GM19397 (cell line): ENCODE data around the gene CDC42BPG.

ENCODE experiments used
- ATAC-seq: cut with Tn5 transposase; IDR thresholded peaks from one replicate; pipeline ENCODE4 v1.9.1; 2021; ENCODE audit warnings: mild to moderate bottlenecking, moderate library complexity; ENCODE audit not compliant: unreplicated experiment

Gene CDC42BPG

DNA sequence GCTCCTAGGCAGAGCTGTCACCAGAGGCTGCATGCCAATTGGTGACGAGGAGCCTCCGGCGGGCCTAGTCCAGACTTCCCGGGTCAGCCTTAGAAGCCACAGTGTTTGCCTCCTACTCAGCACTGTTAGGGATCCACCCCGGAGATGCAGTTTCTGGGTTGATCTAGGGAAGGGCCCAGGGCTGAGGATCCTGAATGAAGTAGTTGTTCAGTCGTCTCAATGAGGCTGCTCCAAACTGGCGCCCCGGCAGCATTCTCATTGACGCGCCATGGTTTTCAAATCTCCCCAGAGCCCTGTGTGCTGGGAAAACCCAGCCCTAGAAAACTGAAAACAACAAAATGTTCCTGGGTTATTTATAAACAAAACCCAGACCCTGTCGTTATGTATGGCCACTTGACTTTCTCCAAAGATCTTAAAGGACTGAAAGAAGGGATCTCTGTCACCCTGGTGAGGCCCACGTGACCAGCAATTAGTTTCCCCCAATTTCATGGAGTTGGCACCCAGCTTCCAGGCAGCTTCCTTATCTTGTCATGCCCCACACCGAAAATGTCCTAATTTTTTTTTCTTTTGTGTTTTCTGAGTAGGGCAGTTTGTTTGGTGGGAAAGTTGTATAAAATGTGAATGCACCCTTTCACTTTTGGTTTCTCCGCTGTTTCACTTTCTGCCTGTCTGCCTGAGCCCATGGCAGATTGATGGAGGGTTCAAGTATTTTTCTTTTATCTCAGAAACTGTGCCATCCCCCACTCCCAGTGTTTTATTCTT lies 36.0 kb upstream of the CDC42BPG start:
- ATAC-seq, result no peak

GRCh38 chr11:64879244-64879900 lies 34.9 kb upstream of the CDC42BPG start:
- no peak for ATAC-seq

DNA sequence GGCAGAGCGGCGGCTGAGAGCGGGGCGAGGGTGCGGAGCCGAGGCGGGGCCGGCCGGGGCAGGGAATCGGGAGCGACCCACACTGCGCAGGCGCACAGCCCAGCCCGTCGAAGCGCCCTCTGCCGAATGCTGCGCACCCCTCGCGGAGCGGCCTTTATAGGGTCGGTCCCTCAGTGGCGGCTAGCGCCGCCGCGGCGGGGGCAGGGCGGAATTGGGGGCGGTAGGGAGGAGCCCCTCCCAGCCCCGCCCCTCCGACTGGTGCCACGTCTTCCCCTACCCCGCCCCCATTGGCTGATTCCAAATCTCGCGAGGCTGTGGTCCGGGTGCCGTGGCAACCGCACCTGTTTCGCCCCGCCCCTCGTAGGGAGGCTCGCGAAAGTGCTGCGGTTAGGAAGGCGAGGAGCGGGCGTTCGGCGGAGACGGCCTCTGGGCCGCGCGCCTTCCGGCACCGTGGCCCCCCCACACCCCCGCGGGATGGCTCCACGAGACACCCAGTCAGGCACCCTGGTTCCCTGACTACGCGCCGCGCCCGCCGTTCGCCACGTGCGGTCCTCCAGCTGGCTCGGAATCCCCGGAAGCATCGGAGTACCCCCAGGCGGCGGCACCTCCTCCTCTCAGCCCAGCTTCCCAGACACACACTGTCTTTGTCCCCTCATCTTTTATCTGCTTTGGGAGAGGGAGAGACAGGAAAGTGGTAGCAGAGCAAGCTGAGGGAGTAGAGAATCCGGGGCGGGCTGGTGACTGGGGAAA lies 34.2 kb upstream of the CDC42BPG start, which contains the start of gene EHD1:
EHD1 (minus strand) TSS at position 128 of the 750 bp plus-strand sequence. CDS start 157 bp downstream, outside the sequence.
- ATAC-seq, result peak; percentile 74

GRCh38 chr11:64878223-64878493 lies 33.7 kb upstream of the CDC42BPG start:
- no peak for ATAC-seq

DNA sequence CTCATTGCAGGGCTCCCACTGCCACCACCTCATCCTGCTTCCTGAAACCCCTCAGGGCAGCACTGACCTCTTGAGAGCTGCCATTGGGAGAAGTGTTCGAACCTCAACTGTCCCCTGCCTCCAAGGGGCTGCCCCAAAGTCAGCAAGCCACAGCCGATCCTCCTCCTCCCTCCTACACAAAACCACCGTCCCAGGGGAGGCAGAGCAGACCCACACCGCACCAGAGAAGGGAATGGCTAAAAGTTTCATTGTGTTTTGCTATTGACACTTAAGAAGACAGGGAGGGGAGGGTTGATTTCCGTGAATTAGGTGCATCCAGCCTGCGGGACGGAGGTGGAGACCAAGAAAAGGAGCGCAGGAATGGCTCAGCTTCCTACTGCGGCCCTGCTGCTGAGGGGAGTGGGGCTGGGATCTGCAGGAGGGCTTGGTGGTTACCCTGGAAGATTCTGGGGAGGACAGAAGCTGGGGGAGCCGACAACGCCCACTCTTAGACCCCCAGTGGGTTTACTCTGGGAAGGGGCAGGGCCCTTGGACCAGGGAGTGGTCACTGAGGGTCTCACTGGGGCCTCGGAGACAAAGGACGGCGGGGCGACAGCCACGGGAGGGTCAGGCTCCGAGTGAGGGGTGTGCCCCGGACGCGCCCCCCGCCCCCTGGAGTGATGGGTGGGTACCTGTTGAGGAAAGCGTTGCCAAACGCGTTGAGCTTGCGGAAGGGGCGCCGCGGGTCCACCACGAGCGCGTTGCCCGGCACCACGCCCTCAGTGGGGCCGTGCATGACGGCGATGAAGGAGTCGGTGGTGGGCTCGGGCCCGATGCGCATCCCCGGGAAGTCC lies 33.2 kb upstream of the CDC42BPG start:
- peak; percentile 1 for ATAC-seq

DNA sequence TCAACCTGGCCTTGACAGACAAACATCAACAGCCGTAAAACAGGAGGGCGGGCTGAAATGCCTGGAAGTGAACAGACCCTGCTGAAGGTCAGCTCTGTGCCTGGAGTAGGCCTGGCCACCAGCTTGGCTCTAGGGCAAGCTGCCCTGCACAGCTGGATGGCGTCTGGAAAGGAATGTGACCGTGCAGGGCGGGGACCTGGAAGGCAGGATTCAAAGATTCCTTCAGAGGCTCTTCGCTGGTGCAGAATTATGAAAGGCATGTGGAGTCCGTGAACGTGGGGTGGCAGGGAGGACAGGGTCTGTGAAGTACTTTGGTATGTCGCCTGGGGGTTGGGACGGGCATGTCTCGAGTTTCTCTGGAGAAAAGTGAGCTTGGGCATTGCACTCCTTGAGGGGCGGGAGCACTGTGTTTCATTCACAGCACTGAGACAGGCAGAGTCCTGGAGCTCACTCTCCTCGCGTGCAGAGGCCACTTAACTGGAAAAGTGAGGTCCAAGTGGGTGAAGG lies 32.4 kb upstream of the CDC42BPG start:
- no peak for ATAC-seq

DNA sequence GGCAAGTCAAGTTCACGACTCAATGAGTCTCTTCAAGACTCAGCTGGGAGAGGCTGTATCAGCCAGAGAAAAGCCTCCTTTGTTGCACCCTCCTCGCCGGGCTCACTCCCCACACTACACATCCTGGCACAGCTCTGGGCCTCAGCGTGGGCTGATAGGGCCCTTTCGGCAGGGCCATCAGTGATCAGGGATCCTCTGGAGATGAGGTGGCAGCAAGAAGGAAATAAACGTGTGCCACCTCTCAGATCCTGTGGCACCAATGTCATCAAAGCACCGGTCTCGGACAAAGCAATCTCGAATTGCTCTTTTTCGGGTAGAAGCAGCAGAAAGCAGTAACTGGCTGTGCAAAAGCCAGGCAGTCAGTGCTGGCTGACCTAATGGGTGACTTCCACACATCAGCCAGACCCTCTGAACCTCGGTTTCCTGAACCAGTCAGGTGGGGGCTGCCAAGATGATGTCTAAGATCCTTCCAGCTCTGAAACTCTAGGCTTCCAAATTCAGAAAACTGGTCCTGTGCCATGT lies 31.8 kb upstream of the CDC42BPG start:
- no peak for ATAC-seq

DNA sequence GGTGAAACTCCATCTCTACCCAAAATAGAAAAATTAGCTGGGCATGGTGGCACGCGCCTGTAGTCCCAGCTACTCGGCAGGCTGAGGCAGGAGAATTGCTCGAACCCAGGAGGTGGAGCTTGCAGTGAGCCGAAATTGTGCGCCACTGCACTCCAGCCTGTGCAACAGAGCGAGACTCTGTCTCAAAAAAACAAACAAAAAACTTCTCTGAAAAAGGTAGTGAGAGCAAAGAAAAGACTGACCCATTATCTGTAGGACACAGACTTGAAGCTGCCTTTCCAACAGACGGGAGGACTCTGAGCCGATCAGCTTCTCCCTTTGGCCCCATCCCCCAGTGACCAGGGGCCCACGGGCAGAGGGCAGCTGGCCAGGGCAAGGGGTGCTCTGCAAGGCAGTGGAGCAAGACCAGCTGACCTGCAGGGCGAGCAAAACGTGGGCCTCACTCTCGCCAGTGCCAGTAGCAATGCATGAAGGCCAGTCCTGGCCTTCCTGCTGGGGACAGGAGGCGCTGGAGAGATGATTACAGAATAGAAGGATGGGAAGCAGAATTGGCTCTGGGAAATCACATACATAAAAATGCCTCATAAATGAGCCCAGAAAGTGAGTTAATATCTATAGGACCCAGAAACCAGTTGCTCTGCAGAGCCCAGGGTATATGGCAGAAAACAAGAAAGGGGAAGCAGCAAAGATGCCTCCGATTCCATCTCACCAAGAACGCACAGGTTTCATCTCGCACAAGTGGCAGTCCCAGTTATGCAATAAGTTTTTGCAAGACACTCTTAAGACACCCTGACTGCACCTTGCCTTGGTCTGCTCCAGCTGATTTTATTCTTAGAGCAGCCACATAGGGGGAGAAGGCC lies 31.1 kb upstream of the CDC42BPG start:
- no peak for ATAC-seq

GRCh38 chr11:64874308-64875240 lies 30.1 kb upstream of the CDC42BPG start:
- ATAC-seq, result no peak

DNA sequence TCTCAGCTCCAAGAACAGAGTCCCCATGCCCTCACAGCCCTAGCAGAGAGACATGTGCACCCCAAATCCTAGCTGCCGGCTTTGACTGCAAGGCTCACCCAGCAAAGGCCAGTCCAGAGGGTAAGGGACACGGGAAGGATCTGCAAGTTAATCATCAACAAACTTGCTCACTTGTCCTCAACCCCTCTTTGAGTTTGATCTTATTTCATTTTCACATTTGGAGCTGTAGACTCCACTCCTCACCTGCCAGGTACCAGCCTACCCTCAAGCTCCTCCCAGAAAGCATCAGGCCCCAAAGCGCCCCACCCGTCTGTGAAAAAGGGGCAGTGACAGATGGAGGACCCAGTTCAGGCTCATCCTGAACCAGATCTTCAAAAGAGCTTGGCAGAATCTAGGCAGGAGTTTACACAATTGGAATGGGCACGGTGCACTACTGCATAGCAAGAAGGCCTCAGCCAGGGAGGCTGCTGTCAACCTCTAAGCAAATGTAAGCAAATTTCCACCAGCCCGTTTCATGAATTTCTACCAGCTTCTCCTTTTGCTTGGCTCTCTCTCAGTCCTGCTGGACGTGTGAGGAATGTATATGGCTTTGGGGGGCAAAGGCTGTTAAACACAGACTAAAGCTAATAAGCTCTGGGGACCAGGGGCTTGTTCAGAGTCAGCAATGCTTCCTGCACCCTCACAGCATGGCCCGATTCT lies 28.5 kb upstream of the CDC42BPG start:
- ATAC-seq, result no peak

DNA sequence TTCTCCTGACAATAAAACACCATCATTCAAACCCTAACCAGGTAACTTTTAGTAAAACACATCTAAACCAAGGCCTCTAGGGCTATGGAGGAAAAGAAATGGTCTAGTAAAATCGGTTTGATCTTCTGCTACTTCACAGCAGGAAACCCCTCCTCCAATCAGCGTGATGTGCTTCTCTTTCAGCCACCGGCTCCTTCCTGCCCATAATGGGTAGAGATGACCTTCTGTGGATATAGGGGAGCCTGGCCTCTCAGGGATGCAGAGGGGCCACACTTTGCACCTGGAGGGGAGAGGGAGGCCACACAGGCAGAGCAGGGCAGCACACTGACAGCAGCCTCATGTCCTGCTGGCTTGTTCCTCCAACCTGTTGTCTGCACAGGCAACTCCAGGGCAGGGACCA lies 27.0 kb upstream of the CDC42BPG start:
- ATAC-seq, result no peak

DNA sequence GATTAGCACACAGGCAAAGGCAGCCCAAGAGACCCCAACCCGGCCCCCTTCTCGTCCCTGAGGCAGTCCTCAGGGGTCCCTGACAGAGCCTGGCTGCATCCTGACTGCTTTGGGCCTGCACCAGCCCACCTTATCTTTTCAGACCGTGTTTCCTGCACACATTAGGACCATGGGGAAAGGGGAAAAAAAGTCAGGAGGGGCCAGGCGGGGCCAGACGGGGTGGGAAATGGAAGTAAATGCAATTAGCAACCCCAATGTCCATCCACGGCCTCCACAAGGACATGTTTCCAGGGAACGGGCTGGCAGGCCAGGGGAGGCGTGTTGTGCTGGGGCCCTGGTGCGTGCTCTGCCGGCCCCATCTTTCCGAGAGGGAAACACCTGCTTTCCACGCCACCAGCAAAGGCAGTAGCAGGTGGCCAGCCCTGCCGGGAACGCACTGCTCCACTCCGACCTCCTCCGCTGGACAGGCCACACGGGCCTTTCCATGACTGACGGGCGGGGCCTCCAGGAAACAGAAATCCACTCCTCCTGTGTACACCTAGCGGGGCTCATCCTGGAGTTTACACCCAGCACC lies 26.5 kb upstream of the CDC42BPG start:
- ATAC-seq, result no peak

DNA sequence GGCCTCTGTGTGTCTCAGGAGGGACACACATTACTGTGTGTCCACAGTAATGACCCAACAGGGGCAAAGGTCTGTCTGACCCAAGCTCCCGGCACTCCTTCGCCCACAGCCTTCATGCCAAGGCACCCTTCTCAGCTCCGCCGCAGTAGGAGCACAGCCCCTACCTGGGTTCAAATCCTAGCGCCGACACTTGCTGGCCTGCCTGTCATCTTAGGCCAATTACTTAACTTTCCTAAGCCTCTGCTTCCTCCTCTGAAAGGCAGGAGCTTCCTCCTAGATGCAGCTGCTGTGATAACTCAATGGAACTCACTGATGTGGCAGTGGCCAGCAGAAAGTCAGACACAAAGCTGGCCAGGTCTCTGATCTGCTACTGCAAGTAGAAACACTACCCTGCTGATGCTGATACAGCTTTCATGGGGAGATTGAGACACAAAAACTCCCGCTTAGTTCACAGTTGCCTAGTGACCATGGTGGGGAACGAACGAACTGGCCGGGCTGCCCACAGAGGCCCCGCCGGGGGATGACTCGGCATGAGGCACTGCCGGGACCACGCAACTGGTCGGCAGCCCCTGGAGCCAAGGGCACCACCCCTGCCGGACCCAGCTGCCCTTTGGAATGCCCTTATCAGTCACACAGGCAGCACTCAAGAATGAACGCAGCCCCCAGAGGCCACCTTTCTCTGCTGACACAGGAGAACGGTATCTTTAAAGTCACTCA lies 25.9 kb upstream of the CDC42BPG start:
- no peak for ATAC-seq

- ATAC-seq, result no peak
These were observed 25.2 kb upstream of the CDC42BPG start for GRCh38 chr11:64869571-64870175.

DNA sequence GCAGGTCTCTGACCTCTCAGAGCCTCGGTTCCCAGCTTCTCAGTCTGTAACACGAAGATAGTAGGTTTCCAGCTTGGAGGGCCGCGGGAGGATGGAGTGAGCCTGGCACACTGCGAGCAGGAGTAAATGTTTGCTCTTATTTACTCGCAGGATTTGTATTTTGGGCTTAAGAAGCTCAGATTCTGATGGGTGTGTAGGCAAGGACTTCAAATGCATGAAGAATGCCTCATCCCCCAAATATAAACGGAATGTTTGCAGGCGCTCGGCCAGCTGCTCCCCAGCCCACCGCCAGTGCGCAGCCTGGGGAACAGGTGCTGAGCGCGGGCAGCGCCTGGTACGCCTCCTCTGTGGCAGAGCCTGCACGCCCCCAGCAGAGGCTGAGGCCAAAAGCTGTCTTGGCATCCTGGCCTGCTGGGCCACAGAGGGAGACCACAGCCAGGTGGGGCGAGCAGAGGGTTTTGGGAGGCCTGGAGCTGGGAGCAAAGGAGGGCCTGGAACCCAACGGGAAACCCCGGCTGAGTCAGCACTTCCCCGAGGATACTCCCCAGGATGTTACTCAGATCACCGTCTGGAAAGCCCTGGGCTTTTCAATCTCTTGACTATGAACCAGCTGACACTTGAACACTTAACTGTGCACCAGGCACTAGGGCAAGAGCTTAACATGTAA lies 24.6 kb upstream of the CDC42BPG start:
- ATAC-seq, result no peak
